Stimulated activated CD4-positive, alpha-beta T cell treated with anti-CD3 and anti-CD28 coated beads, Interleukin-15, amount 100 ng/mL, for 48 hours (primary cell): ENCODE data around the gene MLLT10.
"Not testable (repeated sequence)": the region's sequence is repeated elsewhere in the genome, so short reads cannot be mapped to it uniquely, and the experiment has no call there.

ENCODE experiments used
- DNase-seq, 2 donors: peaks; one replicate each; pipeline ENCODE4 v3.0.0-alpha.2; 2020; ENCODE audit warnings: low read depth in 2 of 2

Gene MLLT10

GRCh38 chr10:21694631-21695030, 160.6 kb downstream of the MLLT10 start:
- DNase-seq, result no peak

DNA sequence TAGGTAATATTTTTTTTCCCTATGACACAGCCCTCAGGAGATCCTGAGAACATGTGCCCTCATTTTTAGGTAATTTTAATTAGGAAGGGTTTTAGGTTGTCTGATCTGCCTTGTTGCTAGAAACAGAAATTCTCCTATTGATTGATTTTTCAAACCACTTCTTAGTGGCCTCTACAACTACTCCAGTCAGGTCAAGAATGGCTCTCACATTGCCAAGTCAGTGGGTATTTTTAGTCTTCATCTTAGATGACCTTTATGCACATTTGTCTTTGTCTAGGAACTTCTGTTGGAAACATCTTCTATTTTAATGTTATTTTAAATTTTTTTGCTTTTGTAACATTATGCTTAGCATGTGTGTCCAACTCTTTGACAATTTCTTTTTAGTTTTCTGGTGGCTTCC, 162.3 kb downstream of the MLLT10 start:
- DNase-seq, result no peak

- no peak for DNase-seq
These were observed 165.5 kb downstream of the MLLT10 start for GRCh38 chr10:21699575-21699974.

GRCh38 chr10:21700474-21700873, 166.4 kb downstream of the MLLT10 start:
- DNase-seq, result no peak

DNA sequence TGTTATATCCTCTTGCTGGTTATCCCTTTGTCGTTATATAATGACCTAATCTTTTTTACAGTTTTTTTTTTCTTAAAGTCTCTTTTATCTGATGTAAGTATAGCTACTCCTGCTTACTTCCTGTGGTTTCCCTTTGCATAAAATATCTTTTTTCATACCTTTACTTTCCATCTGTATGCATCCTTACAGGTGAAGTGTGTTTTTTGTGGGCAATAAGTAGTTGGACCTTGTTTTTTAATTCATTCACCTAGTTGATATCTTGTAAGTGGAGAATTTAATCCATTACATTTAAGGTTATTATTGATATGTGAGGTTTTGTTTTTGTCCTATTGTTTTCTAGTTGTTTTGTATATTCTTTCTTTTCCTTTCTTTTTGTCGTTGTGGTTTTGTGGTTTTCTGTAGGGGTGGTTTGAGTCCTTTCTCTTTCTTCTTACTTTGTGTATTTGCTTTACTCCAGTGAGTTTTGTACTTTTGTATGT, 168.6 kb downstream of the MLLT10 start:
- DNase-seq, result no peak

DNA sequence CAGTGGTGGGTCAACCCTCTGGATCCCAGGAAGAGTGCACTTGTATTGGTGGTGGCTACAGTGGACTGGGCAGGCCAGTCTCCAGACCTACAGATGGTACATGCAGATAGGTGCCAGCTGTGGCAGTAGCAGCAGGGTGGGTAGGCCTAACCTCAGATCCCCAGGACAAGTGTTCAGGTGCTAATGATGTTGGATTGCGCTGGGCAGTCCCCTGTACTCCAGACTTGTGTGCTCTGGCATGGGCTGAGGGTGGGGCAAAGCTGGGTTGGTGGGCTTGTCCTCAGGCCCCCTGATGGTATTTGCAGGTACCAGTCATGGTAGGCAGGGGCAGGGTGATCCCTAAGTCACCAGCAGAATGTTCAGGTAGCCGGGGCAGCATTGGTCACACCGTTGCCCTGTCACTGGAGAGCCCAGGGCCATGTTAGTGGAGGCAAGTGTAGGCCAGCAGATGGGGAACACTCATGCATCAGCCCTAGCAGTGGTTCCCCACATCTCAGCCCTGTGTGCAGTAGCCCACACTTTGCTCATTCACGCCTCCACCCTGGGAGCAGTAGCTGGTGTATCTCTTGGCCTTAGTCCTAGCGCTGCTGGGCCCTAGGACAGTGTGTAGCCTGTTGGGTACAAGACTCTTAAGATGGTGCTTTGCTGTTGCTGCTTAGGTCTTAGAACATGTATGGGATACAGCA, 171.3 kb downstream of the MLLT10 start:
- no peak for DNase-seq

DNA sequence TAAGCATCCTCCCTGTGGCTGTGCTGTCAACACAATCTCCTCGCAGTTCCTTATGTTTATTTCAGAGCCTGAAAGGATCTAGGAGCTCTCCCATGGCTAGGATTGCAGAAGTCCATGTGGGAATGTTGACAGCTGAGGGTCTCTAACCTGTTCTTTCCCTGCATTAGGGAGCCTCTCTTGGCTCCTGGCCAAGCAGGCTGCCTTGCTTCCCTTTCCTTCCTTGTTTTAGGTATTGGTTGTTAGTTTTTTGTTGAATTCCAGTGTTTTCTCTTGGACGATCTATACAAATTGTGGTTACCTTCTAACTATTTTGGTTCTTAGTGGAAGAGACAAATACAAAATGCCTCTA, 171.8 kb downstream of the MLLT10 start:
- no peak for DNase-seq

DNA sequence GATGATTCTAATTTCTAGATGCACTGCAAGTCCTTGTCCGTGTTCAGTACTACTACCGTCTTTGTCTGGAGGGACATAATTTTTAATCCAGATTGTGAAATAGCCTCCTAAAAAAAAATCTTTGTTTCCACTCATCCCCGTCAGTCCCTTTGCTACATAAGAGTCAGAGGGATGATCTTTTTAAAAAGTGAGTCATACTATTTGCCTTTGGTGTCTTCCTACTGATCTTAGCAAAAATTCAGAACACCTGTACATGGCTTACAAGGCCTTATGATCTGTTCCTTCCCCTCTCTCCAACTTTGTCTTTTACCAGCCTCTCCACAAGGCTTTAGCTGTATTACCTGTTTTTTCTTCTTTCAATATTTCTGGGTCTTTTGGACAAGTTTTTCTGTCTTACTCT, 173.5 kb downstream of the MLLT10 start:
- no peak for DNase-seq

DNA sequence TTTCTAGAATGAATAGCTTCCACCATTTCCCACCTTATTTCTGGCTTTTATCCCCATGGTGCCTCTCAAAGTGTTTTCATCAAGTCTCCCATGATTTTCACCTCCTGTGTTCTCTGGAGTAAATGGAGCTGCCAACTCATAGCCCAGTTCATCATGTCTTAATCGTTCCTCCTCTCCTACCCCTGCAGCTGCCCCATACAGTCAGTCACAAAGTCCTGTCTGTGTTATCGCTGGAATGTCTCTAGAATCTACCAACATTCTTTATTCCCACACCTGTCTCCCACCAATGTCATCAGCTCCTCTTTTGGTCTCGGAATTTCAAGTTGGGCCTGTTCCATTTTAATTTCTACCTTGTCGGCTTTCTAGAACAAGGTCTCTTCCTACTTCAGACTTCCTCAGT, 178.9 kb downstream of the MLLT10 start:
- DNase-seq, result no peak

DNA sequence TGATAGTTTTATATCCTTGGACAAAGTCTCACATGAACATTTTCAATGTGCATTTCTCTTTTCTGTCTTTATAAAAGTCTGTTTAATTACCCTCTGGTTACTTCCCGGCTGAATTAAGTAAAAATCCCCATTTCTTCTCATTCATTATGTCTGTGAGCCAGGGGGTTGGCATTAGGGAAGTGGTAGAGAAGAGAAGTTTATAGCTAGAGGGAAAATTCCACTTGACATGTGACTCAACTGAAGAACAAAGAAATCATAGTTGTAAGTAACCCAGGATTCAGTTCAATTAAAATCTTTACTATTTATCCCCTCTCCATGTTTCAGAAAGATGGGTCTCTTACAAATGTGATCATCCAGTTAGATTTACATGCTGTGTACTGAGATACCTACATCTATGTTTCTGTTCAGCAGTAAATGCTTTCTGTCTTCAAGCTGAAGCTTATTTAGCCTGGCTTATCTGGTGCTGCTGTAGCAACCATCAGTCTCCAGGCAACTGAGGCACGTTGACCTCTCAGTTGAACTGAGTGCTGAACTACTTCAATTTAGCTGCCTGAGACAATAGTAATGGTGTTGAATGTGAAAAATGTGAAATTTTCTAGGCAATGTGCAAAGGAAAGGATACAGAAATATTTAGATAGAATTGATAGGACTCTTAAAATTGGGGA, 181.6 kb downstream of the MLLT10 start:
- no peak for DNase-seq

GRCh38 chr10:21717437-21718054, 183.5 kb downstream of the MLLT10 start:
- not testable (repeated sequence) for DNase-seq

- no peak for DNase-seq
These were observed 185.5 kb downstream of the MLLT10 start for GRCh38 chr10:21719502-21719901.

- DNase-seq, result no peak
These were observed 186.1 kb downstream of the MLLT10 start for GRCh38 chr10:21720090-21720489.

DNA sequence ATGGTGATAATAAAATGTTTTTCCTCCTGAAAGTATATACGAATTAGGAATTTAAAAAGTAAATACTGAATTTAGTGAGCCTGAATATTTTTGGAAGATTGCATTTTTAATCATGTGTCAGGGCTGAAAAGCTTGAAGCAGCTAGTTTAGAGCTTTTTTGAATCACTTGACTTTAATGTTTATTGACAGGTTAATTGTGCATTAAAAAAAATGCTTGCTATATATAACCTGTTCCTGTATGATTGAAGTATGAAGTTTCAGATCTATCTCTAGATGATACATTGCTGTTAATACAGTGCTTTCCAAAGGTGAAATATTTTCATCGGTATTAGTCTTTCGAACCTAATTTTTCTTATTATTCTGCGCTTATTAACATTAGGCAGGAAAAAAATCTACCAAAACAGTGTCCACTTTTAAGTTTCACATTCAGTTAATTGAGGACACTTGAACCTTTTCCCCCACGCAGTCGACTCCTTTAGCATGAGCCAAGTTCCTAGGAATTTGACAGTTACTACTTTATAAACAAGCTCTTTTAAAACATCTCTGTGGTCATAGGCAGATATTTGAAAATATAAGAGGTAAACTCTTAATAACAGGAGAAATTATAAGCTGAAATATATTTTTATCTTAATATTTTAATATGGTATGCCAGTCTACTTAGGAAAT, 187.1 kb downstream of the MLLT10 start:
- DNase-seq, result no peak

DNA sequence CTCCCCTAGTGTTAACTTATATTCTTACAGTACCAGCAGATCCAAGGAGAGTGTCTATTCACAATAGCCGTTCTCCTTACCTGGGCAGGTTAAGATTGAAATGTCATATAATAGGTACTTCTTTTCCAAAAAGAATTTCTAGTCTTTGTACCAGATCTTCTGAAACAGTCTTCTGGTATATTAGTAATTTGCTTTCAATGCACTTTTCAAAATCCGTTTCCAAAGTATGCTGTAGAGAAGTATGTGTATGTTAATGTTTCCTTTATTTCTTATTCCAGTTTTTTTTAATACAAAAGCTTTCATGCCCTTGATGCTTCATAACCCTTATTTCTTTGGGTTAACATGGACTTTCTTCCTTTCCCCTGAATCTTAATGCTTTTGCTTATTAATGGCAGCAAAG, 188.2 kb downstream of the MLLT10 start:
- DNase-seq, result no peak

- DNase-seq, result no peak
These were observed 190.1 kb downstream of the MLLT10 start for GRCh38 chr10:21724020-21724589.

DNA sequence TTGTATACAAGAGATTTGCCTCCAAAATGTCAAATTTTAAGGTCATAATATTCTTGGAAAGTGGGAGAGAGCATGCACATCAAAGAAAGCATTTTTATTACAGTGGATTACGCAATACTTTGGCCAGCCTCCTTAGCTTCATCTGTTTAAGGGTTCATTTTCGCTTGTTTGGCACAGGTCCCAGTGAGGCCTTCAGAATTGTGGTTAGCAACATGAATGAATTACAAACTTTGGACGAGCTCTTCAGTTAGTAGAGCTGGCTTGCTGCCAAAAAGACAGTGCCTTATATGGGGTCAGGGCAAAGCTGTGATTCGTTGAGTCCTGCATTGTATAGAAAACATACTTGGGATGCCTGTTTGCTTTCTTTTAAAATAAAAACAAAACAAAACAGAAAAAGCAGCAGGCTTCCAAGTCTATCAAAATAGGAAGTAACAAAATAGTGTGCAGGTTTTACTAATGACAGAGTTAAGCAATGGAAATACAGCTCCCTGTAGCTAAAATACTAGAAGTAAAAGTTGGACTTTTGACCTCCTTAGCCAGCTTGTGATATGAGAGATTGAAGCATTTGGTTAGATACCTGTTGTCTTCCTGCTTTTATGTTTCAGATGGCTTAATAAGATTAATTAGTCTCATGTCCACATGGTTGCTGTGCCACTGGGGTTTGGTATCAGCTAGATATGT, 190.8 kb downstream of the MLLT10 start:
- DNase-seq, result peak in 1 of 2 donors; percentile 10

DNA sequence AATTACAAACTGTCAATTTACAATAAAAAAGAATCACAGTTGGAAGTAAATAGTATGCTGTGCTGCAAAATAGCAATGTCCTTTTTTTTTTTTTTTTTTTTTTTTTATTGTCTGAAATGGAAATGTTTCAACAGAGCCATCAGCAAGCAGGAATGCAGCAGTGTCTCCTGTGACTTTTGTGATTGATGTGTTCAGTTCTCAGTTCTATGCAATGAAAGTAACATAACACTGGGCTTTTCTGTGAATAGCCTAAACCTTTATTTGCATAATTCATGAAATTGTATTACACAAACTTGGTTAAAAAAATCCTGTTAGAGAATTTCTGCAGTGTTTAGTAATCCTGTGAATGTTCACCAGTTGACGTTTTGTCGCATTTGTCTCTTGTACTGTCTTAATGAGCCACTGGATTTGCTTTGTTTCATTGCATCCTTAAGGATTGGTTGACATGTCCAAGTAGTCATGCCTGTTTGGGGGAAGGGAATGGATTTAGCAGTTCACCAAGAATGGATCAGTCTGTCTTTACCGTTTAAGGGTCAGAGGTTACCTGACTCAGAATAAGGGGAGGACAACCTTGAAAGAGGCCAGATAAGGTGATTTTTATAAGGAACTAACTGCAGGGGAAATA, 192.7 kb downstream of the MLLT10 start:
- no peak for DNase-seq

GRCh38 chr10:21727452-21728168, 193.6 kb downstream of the MLLT10 start:
- DNase-seq, result no peak

GRCh38 chr10:21728618-21729017, 194.6 kb downstream of the MLLT10 start:
- DNase-seq, result no peak
